Measurements from ENCODE around the gene FLNB. TPM values are rescaled to one million over a fixed set of nuclear protein-coding genes. Genes with fewer than 3 reads are reported as not detected.

The FLNB gene, protein sequence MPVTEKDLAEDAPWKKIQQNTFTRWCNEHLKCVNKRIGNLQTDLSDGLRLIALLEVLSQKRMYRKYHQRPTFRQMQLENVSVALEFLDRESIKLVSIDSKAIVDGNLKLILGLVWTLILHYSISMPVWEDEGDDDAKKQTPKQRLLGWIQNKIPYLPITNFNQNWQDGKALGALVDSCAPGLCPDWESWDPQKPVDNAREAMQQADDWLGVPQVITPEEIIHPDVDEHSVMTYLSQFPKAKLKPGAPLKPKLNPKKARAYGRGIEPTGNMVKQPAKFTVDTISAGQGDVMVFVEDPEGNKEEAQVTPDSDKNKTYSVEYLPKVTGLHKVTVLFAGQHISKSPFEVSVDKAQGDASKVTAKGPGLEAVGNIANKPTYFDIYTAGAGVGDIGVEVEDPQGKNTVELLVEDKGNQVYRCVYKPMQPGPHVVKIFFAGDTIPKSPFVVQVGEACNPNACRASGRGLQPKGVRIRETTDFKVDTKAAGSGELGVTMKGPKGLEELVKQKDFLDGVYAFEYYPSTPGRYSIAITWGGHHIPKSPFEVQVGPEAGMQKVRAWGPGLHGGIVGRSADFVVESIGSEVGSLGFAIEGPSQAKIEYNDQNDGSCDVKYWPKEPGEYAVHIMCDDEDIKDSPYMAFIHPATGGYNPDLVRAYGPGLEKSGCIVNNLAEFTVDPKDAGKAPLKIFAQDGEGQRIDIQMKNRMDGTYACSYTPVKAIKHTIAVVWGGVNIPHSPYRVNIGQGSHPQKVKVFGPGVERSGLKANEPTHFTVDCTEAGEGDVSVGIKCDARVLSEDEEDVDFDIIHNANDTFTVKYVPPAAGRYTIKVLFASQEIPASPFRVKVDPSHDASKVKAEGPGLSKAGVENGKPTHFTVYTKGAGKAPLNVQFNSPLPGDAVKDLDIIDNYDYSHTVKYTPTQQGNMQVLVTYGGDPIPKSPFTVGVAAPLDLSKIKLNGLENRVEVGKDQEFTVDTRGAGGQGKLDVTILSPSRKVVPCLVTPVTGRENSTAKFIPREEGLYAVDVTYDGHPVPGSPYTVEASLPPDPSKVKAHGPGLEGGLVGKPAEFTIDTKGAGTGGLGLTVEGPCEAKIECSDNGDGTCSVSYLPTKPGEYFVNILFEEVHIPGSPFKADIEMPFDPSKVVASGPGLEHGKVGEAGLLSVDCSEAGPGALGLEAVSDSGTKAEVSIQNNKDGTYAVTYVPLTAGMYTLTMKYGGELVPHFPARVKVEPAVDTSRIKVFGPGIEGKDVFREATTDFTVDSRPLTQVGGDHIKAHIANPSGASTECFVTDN (N-terminal part only)
- 280 to 309 TPM (median 292 TPM) in 5 replicates for total RNA-seq (2022; extraction: Qiagen RNA extraction; ENCODE audit: low read depth)

DNA sequence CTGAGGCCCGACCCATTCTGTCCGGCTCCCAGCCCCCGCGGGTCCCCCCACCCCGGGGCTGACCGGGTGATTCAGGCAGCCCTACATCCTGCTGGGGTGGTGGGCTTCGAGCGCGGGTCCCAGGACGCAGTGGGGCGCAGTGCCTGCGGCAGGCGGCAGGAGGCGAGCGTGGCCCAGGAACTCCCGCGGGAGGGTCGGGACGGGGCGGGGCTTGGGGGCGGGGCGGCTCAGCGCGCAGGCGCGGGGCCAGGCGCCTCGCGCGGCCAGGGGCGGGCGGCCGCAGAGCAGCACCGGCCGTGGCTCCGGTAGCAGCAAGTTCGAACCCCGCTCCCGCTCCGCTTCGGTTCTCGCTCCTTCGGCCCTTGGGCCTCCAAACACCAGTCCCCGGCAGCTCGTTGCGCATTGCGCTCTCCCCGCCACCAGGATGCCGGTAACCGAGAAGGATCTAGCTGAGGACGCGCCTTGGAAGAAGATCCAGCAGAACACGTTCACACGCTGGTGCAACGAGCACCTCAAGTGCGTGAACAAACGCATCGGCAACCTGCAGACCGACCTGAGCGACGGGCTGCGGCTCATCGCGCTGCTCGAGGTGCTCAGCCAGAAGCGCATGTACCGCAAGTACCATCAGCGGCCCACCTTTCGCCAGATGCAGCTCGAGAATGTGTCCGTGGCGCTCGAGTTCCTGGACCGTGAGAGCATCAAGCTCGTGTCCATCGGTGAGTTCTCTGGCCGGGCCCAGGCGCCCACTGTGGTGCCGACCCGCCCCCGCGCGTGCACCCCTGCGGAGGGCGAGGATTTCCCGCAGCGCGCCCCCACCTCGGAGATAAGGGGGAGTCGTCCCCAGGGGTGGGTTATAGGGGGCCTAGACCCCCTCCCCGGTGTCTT is at the start of gene FLNB:
FLNB (plus strand) TSS at position 282 of the 885 bp plus-strand sequence; CDS start at position 425, 143 bp downstream.

DNA sequence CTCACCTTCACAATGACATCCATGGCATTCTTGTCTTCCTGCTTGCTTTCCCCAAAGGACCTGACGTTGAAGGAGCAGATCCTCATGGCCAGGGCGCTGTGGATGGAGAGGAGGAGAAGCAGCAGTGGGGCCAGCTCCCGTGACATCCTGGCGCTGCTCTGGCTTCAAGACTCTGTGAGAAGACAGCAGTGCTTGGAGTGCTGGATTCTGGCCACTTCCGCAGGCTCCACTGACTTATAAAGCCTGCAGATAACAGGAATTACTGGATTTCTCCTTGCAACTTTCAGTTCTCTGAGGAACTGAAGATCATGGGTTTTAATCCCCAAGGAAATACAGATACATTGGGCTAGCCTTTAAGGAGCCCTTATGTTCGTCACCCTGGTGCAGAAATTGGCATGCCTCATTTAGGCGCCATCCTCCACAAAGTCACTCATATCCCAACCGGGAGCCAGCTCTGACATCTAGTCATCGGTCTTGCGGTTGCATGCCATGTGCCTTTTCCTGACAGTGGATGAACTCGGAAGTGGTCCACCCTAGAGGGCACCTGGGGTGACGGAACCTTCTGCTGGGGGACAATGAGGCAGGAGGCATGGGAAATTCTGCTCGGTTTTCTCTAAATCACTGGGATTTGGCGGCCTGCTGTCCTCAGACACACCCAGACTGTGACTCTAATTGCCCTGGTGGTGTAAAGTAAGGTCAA is 202.7 kb downstream of the FLNB start, which contains the start of gene DNASE1L3:
DNASE1L3 (minus strand) TSS at position 212 of the 700 bp plus-strand sequence; CDS start at position 146, 66 bp downstream.

Other genes with a start within 250 kb of the FLNB start
- gene DNASE1L3, start 202.6 kb downstream of the FLNB start, total RNA-seq (2022; extraction: Qiagen RNA extraction; ENCODE audit: low read depth) = 0.20 TPM in 1 of 5 replicates, not detected in the others
- gene ABHD6, start 229.4 kb downstream of the FLNB start, total RNA-seq (2022; extraction: Qiagen RNA extraction; ENCODE audit: low read depth) = 12.1 to 15.8 TPM (median 14.5 TPM) in 5 replicates